Suprapubic skin (tissue), 4 donors: ENCODE results near the gene SLC15A4.

Experiments used
- CTCF ChIP-seq, 2 donors: fragments of 200-600 bp in 1 of 2; fragments of 450-650 bp in 1 of 2; sonication (generic) in 1 of 2; IDR thresholded peaks; one replicate each; pipeline ENCODE4 v1.5.1; 2016 to 2019; ENCODE audit warnings: antibody characterized with exemption in 2 of 2, mild to moderate bottlenecking in 1 of 2, moderate library complexity in 1 of 2
- EP300 ChIP-seq: sonication (generic); formaldehyde crosslinking; IDR thresholded peaks from one replicate; pipeline ENCODE4 v1.6.1; 2017; ENCODE audit warnings: antibody characterized with exemption
- POLR2A ChIP-seq, 2 donors: fragments of 450-650 bp; IDR thresholded peaks; one replicate each; pipeline ENCODE4 v1.6.1; 2017; ENCODE audit warnings: antibody characterized with exemption in 2 of 2, mild to moderate bottlenecking in 2 of 2, moderate library complexity in 2 of 2
- POLR2AphosphoS5 ChIP-seq, 3 donors: sonication (generic); formaldehyde crosslinking; IDR thresholded peaks; one replicate each; pipeline ENCODE4 v1.6.1; 2017; ENCODE audit warnings: antibody characterized with exemption in 3 of 3

GRCh38 chr12:128755566-128755965 is 68.2 kb downstream of the SLC15A4 start:
- TF ChIP-seq CTCF (IDR thresholded peaks at IDR 0.05) (no peak), POLR2A (IDR thresholded peaks at IDR 0.05) (no peak), POLR2AphosphoS5 (IDR thresholded peaks at IDR 0.05) (no peak), EP300 (no peak)
